Endodermal cell (in vitro differentiated cells): ENCODE measurements around the gene SH3BP4. TPM values are rescaled to one million over a fixed set of nuclear protein-coding genes. Genes with fewer than 3 reads are reported as not detected.

Source experiments
- DNase-seq: peaks from one replicate; pipeline ENCODE4 v3.0.0-alpha.2; 2017
- H3K27ac ChIP-seq: 2 replicates; pipeline ENCODE4 v1.5.1; 2013; ENCODE audit warnings: mild to moderate bottlenecking, low read depth, low read length, moderate library complexity
- H3K27me3 ChIP-seq: 2 replicates; pipeline ENCODE4 v1.6.1; 2013; ENCODE audit warnings: mild to moderate bottlenecking, low read length, moderate library complexity; ENCODE audit not compliant: insufficient read depth, control insufficient read depth, poor library complexity, severe bottlenecking
- H3K36me3 ChIP-seq: 2 replicates; pipeline ENCODE4 v1.7.0; 2013; ENCODE audit warnings: mild to moderate bottlenecking, low read length, moderate library complexity; ENCODE audit not compliant: control insufficient read depth, insufficient read depth
- H3K4me1 ChIP-seq: one replicate; pipeline ENCODE4 v1.7.0; 2013; ENCODE audit warnings: low read length; ENCODE audit not compliant: control insufficient read depth, insufficient read depth
- H3K4me3 ChIP-seq: 2 replicates; pipeline ENCODE4 v1.5.1; 2013; ENCODE audit warnings: mild to moderate bottlenecking, low read length, moderate library complexity
- H3K9ac ChIP-seq: 2 replicates; pipeline ENCODE4 v1.6.1; 2013; ENCODE audit warnings: mild to moderate bottlenecking, low read length, moderate library complexity; ENCODE audit not compliant: poor library complexity, severe bottlenecking; ENCODE audit errors: extremely low read depth
- H3K9me3 ChIP-seq: 2 replicates; pipeline ENCODE4 v1.6.1; 2013; ENCODE audit warnings: mild to moderate bottlenecking, low read length, moderate library complexity; ENCODE audit not compliant: control insufficient read depth
- H3K27ac Mint-ChIP-seq: 2 replicates; pipeline ENCODE4 v1.8.0; 2020; ENCODE audit warnings: mixed read lengths
- H3K27me3 Mint-ChIP-seq: 2 replicates; pipeline ENCODE4 v1.8.0; 2021; ENCODE audit warnings: mild to moderate bottlenecking, mixed read lengths; ENCODE audit not compliant: insufficient read depth
- H3K36me3 Mint-ChIP-seq: 2 replicates; pipeline ENCODE4 v1.8.0; 2020; ENCODE audit warnings: low read depth, mixed read lengths
- H3K4me1 Mint-ChIP-seq: 2 replicates; pipeline ENCODE4 v1.8.0; 2020; ENCODE audit warnings: mixed read lengths
- H3K4me3 Mint-ChIP-seq: 2 replicates; pipeline ENCODE4 v1.8.0; 2020; ENCODE audit warnings: mild to moderate bottlenecking, moderate library complexity, mixed read lengths
- H3K9me3 Mint-ChIP-seq: 2 replicates; pipeline ENCODE4 v1.8.0; 2020; ENCODE audit warnings: mild to moderate bottlenecking, mixed read lengths
- WGBS, 2 experiments: methylation state at CpG; one replicate each; pipeline versions ENCODE4 v1.1.5 to v1.1.7; 2013; ENCODE audit warnings: missing lambda C conversion rate in 2 of 2, mixed read lengths in 1 of 2; ENCODE audit not compliant: insufficient coverage in 1 of 2, insufficient read length in 1 of 2; 5-methylcytosine and 5-hydroxymethylcytosine counted together
- total RNA-seq, 2 donors: library from RNA; stranded (reverse); fragmentation: NEBNext Ultra II Directional in 1 of 2; extraction: Animal tissue kit (Norgen Biotek cat#: 25700) in 1 of 2; gene quantifications; 2 replicates in 1 of 2; 3 replicates in 1 of 2; pipeline ENCODE4 v1.2.1, GENCODE V29; 2021
- TF ChIP-seq, protein P1 (sequence below): fragments of 200-600 bp; sonication (generic); conservative IDR thresholded peaks from 2 replicates; pipeline ENCODE4 v1.5.0; 2021; ENCODE audit warnings: antibody characterized with exemption, mild to moderate bottlenecking

Gene SH3BP4
- total RNA-seq, 2 donors from 2014 or later: 49.1 to 53.4 TPM

GRCh38 chr2:234990300-234990699 lies 38.5 kb downstream of the SH3BP4 start:
- Histone ChIP-seq H3K9ac (no peak overlapping the region), H3K4me1 (peaks cover 21% of the 10 kb centered on the region), H3K27me3 (no peaks in the 10 kb centered on the region), H3K9me3 (no peaks in the 10 kb centered on the region), H3K27ac (no peak overlapping the region), H3K4me3 (no peak overlapping the region), H3K36me3 (peaks cover 23% of the 10 kb centered on the region)
- no peaks in the 10 kb centered on the region for H3K27me3 Mint-ChIP-seq
- no peak overlapping the region for H3K27ac Mint-ChIP-seq
- peaks cover 30% of the 10 kb centered on the region for H3K36me3 Mint-ChIP-seq
- DNase-seq: no peak
- H3K4me1 Mint-ChIP-seq: peaks cover 33% of the 10 kb centered on the region
- H3K4me3 Mint-ChIP-seq: no peak overlapping the region
- no peaks in the 10 kb centered on the region for H3K9me3 Mint-ChIP-seq
- WGBS, 2 experiments: 94 to 100% methylated on average over 4 to 7 of the region's 7 CpGs
- TF ChIP-seq, protein P1, sequence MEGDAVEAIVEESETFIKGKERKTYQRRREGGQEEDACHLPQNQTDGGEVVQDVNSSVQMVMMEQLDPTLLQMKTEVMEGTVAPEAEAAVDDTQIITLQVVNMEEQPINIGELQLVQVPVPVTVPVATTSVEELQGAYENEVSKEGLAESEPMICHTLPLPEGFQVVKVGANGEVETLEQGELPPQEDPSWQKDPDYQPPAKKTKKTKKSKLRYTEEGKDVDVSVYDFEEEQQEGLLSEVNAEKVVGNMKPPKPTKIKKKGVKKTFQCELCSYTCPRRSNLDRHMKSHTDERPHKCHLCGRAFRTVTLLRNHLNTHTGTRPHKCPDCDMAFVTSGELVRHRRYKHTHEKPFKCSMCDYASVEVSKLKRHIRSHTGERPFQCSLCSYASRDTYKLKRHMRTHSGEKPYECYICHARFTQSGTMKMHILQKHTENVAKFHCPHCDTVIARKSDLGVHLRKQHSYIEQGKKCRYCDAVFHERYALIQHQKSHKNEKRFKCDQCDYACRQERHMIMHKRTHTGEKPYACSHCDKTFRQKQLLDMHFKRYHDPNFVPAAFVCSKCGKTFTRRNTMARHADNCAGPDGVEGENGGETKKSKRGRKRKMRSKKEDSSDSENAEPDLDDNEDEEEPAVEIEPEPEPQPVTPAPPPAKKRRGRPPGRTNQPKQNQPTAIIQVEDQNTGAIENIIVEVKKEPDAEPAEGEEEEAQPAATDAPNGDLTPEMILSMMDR: no peak

DNA sequence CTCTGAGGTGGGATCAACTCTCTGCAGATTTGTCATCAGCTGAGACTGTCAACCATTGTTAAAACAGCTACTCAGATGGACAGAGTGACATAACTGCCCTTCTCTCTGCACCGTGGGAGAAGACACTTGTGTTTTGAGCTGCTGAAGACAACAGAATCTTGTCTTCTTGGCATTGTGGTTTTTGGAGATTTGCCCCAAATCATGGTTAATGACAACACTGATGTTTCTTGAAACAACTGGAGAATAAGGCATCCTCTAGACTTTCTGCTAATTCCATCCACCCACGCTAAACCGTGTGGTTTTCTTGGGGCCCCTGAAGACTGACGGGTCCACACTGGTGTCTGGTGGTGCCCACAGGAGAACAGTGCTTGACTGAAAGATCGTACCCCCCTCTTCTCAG lies 39.5 kb downstream of the SH3BP4 start:
- H3K27ac ChIP-seq: no peak overlapping the region
- Mint-ChIP-seq H3K9me3 (no peaks in the 10 kb centered on the region), H3K4me1 (peaks cover 34% of the 10 kb centered on the region), H3K36me3 (peaks cover 38% of the 10 kb centered on the region), H3K4me3 (no peak overlapping the region), H3K27me3 (no peaks in the 10 kb centered on the region), H3K27ac (no peak overlapping the region)
- no peak overlapping the region for H3K4me3 ChIP-seq
- H3K9ac ChIP-seq: no peak overlapping the region
- no peaks in the 10 kb centered on the region for H3K27me3 ChIP-seq
- H3K4me1 ChIP-seq: peaks cover 25% of the 10 kb centered on the region
- no peaks in the 10 kb centered on the region for H3K9me3 ChIP-seq
- TF ChIP-seq, protein P1: no peak
- 91 to 100% methylated on average over 3 to 5 of the region's 5 CpGs for WGBS, 2 experiments
- DNase-seq: no peak
- H3K36me3 ChIP-seq: peaks cover 28% of the 10 kb centered on the region

DNA sequence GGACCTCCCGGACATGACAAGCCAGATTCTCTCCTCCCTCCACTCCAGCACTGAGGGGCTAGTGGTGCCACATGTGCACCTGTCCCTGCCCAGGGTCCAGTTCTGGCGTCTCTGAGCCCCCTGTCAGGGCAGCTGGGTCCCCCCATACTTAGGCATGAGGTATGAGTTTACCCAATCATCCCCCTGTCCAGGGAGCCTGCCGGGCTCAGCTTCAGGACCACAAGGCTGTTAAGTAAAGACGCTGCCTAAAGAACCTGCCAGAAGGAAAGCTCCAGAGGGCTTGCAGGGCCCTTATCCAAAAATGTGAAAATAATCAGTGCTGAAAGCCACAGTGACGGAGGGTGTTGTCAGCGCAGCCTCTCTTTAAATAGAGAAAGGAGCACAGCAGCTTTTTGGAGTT lies 40.0 kb downstream of the SH3BP4 start:
- no peak for DNase-seq
- H3K9ac ChIP-seq: no peak overlapping the region
- no peaks in the 10 kb centered on the region for H3K27me3 Mint-ChIP-seq
- no peak overlapping the region for H3K27ac ChIP-seq
- H3K9me3 ChIP-seq: no peaks in the 10 kb centered on the region
- H3K9me3 Mint-ChIP-seq: no peaks in the 10 kb centered on the region
- H3K4me3 Mint-ChIP-seq: no peak overlapping the region
- peaks cover 36% of the 10 kb centered on the region for H3K4me1 Mint-ChIP-seq
- TF ChIP-seq, protein P1: no peak
- H3K27ac Mint-ChIP-seq: no peak overlapping the region
- H3K36me3 Mint-ChIP-seq: peaks cover 43% of the 10 kb centered on the region
- no peak overlapping the region for H3K4me3 ChIP-seq
- H3K4me1 ChIP-seq: peaks cover 27% of the 10 kb centered on the region
- H3K36me3 ChIP-seq: peaks cover 28% of the 10 kb centered on the region
- H3K27me3 ChIP-seq: no peaks in the 10 kb centered on the region
- 90 to 94% methylated on average over 4 to 6 of the region's 6 CpGs for WGBS, 2 experiments
